GM12872 (cell line): ENCODE results near the gene BSG.

Experiments used
- CTCF ChIP-seq: IDR thresholded peaks from 3 replicates; pipeline ENCODE4 v1.5.1; 2011; ENCODE audit warnings: low read depth, mild to moderate bottlenecking, low read length, moderate library complexity; ENCODE audit not compliant: insufficient read depth

The BSG gene

GRCh38 chr19:592101-592500, 19.7 kb downstream of the BSG start:
- TF ChIP-seq CTCF = no peak

- no peak for TF ChIP-seq CTCF
These were observed 20.7 kb downstream of the BSG start for GRCh38 chr19:593055-593454.

GRCh38 chr19:593505-593904, 21.1 kb downstream of the BSG start:
- TF ChIP-seq CTCF = no peak

- TF ChIP-seq CTCF = no peak
These were observed 22.0 kb downstream of the BSG start for GRCh38 chr19:594265-594870.

- no peak for TF ChIP-seq CTCF
These were observed 23.2 kb downstream of the BSG start for GRCh38 chr19:595326-596262.

GRCh38 chr19:596263-596655, 23.9 kb downstream of the BSG start:
- no peak for TF ChIP-seq CTCF

- TF ChIP-seq CTCF = no peak
These were observed 25.3 kb downstream of the BSG start for GRCh38 chr19:597406-598315.
